Measurements from ENCODE around the gene NT5M.

DNA sequence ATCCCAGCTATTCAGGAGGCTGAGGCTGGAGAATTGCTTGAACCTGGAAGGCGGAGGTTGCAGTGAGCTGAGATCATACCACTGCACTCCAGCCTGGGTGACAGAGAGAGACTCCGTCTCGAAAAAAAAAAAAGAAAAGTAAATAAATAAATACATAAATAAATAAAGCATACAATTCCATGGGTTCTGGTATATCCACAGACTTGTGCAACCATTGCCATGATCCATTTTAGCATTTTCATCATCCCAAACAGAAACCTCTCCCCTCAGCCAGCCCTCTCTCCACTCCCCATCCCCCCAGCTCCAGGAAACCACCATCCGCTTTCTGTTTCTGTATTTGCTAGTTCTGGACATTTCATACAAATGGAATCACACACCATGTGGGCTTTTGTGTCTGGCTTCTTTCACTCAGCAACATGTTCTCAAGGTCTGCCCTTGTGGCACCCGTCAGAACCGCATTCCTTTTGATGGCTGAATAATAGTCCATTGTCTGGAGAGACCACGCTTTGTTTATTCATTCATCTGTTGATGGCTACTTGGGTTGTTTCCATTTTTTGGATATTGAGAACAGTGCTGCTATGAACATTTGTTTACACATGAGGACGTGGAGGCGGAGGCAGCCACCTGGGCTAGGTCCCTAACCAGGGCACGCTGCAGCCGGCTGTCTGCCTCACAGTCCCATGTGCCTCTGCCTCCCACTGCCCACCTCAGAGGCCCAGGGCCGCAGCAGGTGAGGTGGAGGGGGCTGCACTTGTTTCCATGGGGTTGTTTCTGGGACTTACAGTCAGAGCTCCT, 76.2 kb downstream of the NT5M start:
- TF ChIP-seq CHD2 (IDR thresholded peaks at IDR 0.05; ENCODE audit: low read length, partially characterized antibody), result no peak
- no peak for TF ChIP-seq NPAS2 (CRISPR knock-in tag; IDR thresholded peaks at IDR 0.05; ENCODE audit: borderline replicate concordance)
- TF ChIP-seq, protein P1, sequence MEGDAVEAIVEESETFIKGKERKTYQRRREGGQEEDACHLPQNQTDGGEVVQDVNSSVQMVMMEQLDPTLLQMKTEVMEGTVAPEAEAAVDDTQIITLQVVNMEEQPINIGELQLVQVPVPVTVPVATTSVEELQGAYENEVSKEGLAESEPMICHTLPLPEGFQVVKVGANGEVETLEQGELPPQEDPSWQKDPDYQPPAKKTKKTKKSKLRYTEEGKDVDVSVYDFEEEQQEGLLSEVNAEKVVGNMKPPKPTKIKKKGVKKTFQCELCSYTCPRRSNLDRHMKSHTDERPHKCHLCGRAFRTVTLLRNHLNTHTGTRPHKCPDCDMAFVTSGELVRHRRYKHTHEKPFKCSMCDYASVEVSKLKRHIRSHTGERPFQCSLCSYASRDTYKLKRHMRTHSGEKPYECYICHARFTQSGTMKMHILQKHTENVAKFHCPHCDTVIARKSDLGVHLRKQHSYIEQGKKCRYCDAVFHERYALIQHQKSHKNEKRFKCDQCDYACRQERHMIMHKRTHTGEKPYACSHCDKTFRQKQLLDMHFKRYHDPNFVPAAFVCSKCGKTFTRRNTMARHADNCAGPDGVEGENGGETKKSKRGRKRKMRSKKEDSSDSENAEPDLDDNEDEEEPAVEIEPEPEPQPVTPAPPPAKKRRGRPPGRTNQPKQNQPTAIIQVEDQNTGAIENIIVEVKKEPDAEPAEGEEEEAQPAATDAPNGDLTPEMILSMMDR (IDR thresholded peaks at IDR 0.05), result no peak
- TF ChIP-seq, protein P2, sequence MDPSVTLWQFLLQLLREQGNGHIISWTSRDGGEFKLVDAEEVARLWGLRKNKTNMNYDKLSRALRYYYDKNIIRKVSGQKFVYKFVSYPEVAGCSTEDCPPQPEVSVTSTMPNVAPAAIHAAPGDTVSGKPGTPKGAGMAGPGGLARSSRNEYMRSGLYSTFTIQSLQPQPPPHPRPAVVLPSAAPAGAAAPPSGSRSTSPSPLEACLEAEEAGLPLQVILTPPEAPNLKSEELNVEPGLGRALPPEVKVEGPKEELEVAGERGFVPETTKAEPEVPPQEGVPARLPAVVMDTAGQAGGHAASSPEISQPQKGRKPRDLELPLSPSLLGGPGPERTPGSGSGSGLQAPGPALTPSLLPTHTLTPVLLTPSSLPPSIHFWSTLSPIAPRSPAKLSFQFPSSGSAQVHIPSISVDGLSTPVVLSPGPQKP (IDR thresholded peaks at IDR 0.05; ENCODE audit: low read depth, low read length), result no peak
- no peak for TF ChIP-seq EP300 (IDR thresholded peaks at IDR 0.05)
- TF ChIP-seq, protein P3, sequence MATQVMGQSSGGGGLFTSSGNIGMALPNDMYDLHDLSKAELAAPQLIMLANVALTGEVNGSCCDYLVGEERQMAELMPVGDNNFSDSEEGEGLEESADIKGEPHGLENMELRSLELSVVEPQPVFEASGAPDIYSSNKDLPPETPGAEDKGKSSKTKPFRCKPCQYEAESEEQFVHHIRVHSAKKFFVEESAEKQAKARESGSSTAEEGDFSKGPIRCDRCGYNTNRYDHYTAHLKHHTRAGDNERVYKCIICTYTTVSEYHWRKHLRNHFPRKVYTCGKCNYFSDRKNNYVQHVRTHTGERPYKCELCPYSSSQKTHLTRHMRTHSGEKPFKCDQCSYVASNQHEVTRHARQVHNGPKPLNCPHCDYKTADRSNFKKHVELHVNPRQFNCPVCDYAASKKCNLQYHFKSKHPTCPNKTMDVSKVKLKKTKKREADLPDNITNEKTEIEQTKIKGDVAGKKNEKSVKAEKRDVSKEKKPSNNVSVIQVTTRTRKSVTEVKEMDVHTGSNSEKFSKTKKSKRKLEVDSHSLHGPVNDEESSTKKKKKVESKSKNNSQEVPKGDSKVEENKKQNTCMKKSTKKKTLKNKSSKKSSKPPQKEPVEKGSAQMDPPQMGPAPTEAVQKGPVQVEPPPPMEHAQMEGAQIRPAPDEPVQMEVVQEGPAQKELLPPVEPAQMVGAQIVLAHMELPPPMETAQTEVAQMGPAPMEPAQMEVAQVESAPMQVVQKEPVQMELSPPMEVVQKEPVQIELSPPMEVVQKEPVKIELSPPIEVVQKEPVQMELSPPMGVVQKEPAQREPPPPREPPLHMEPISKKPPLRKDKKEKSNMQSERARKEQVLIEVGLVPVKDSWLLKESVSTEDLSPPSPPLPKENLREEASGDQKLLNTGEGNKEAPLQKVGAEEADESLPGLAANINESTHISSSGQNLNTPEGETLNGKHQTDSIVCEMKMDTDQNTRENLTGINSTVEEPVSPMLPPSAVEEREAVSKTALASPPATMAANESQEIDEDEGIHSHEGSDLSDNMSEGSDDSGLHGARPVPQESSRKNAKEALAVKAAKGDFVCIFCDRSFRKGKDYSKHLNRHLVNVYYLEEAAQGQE (IDR thresholded peaks at IDR 0.05), result no peak
- TF ChIP-seq, protein P4, sequence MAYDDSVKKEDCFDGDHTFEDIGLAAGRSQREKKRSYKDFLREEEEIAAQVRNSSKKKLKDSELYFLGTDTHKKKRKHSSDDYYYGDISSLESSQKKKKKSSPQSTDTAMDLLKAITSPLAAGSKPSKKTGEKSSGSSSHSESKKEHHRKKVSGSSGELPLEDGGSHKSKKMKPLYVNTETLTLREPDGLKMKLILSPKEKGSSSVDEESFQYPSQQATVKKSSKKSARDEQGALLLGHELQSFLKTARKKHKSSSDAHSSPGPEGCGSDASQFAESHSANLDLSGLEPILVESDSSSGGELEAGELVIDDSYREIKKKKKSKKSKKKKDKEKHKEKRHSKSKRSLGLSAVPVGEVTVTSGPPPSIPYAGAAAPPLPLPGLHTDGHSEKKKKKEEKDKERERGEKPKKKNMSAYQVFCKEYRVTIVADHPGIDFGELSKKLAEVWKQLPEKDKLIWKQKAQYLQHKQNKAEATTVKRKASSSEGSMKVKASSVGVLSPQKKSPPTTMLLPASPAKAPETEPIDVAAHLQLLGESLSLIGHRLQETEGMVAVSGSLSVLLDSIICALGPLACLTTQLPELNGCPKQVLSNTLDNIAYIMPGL (CRISPR knock-in tag; IDR thresholded peaks at IDR 0.05; ENCODE audit: borderline replicate concordance), result no peak
- no peak for TF ChIP-seq RAD21 (conservative IDR thresholded peaks at IDR 0.05 in 1 of 2, IDR thresholded peaks at IDR 0.05 in 1 of 2)
- TF ChIP-seq CBX8 (IDR thresholded peaks at IDR 0.05), result no peak
- no peak for TF ChIP-seq NFE2L2 (conservative IDR thresholded peaks at IDR 0.05; ENCODE audit: low read length)
- TF ChIP-seq BHLHE40 (IDR thresholded peaks at IDR 0.05; ENCODE audit: low read depth, low read length), result no peak
- TF ChIP-seq EHMT2 (IDR thresholded peaks at IDR 0.05; ENCODE audit: low read depth), result no peak
